GM21723 (cell line): Measurements from ENCODE around the gene NASP.

ENCODE experiments used
- ATAC-seq: cut with Tn5 transposase; IDR thresholded peaks from one replicate; pipeline ENCODE4 v1.9.1; 2021; ENCODE audit warnings: mild to moderate bottlenecking, moderate library complexity; ENCODE audit not compliant: unreplicated experiment

The NASP gene

DNA sequence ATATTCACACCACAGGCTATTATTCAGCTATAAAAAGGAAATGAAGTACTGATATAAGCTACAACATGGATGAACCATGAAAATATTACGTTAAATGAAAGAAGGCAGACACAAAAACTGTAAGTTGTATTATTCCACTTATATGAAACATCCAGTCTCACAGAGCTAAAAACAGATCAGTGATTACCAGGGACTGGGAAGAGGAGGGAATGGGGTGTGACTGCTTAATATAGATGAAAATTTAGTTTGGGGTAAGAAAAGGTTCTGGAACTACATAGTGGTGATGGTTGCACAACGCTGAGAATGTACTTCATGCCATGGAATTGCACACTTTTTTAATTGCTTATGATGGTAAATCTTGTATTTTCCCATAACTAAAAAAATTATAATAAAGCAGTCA lies 83.0 kb downstream of the NASP start:
- ATAC-seq: no peak

DNA sequence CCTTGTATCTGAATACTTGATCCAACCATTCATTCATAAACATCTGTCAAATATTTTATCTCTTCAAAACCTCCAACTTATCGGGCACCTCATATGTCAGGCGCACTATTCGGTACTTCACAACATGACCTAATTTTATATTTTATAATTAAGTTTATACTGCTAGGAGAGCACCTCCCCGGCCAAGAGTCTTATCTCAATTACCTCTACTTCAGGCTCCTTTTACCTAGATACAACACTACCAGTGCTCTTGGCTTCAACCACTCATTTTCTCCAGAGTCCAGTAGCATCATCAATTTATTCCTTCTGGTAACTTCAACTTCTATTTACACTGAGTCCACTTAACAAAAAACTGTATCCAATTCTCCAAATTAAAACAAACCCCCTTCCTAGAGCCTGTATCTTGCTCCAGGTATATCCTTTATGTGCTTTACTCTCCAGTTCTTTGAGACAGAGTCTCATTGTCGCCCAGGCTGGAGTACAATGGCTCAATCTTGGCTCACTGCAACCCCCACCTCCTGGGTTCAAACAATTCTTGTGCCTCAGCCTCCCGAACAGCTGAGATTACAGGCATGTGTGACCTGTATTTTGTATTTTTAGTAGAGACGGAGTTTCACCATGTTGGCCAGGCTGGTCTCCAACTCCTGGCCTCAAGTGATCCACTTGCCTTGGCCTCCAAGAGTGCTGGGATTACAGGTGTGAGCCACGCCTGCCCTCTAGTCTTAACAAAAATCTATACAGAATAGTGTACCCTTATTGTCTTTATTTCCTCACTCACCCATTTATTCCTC lies 83.7 kb downstream of the NASP start:
- no peak for ATAC-seq
